ENCODE measurements around the gene GTPBP6.
"Not testable (repeated sequence)": the region's sequence is repeated elsewhere in the genome, so short reads cannot be mapped to it uniquely, and the experiment has no call there.

GTPBP6 gene

DNA sequence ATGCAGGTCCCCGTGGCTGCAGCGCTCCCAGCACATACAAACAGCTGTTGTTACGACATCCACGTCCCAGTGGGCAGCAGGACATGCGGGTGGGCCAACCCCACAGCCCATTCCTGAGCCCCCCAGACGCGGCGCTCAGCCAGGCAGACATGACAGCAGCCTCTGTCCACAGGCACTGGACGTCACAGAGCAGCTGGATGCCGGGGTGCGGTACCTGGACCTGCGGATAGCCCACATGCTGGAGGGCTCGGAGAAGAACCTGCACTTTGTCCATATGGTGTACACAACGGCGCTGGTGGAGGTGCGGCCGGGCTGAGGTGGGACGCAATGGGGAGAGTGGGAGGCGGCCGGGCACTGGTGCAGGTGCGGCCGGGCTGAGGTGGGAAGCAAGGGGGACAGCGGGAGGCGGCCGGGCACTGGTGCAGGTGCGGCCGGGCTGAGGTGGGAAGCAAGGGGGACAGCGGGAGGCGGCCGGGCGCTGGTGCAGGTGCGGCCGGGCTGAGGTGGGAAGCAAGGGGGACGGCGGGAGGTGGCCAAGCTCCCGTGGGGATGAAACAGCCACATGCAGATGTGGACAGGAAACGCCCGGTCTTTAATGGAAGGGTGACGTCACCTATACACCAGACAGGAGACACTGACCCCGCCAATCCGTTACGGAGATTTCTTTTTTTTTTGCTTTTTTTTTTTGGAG is 28.0 kb downstream of the GTPBP6 start:
- no peak for DNase-seq

DNA sequence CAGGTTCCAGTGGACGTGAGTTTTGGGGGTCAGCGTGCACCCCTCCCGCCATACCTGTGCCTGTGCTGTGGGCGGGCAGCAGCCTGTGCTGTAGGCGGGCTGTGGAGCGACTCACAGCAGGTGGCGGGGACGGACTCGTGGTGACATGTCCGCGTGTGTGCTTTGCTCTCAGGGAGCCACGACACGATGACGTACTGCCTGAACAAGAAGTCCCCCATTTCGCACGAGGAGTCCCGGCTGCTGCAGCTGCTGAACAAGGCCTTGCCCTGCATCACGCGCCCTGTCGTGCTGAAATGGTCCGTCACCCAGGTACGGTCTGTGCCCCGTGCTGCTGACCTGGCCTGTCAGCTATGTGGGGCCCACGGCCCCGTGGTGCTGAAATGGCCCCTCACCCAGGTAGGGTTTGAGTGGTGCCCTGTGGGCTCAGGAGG is 30.0 kb downstream of the GTPBP6 start:
- DNase-seq = no peak

DNA sequence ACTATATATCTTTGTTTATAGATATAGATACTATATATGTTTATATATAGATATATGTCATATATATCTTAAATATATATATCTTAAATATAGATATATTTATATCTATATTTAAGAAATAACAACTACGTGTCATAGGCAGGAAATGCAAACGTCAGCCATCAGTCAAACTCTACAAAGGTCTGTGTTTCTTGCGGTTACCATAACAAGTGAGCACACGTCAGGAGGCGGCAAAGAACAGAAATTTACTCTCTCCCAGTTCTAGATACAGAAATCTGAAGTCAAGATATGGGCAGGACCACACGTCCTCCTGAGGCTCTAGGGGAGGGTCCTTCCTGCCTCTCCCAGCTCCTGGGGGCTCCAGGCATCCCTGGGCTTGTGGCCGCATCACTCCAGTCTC is 30.9 kb downstream of the GTPBP6 start:
- no peak for DNase-seq

DNA sequence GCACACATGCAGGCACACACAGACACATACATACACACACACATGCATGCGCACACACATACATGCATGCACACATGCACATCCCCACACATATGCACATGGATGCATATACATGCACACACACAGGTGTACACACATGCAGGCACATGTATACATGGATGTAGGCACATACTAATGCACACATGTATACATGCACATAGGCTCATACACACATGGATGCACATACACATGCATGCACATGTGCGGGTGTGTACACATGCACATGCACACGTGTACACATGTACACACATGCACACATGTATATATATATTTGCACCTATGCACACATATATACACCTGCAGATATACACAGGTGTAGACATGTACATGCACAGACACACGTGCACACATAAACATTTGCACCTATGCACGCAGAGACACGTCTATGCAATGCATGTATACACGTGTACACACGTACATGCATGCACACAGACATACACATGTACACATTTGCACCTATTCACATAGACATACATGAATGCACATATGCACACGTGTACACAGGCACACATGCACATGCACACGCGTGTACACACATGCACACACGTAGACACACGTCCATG is 33.4 kb downstream of the GTPBP6 start:
- DNase-seq = no peak

DNA sequence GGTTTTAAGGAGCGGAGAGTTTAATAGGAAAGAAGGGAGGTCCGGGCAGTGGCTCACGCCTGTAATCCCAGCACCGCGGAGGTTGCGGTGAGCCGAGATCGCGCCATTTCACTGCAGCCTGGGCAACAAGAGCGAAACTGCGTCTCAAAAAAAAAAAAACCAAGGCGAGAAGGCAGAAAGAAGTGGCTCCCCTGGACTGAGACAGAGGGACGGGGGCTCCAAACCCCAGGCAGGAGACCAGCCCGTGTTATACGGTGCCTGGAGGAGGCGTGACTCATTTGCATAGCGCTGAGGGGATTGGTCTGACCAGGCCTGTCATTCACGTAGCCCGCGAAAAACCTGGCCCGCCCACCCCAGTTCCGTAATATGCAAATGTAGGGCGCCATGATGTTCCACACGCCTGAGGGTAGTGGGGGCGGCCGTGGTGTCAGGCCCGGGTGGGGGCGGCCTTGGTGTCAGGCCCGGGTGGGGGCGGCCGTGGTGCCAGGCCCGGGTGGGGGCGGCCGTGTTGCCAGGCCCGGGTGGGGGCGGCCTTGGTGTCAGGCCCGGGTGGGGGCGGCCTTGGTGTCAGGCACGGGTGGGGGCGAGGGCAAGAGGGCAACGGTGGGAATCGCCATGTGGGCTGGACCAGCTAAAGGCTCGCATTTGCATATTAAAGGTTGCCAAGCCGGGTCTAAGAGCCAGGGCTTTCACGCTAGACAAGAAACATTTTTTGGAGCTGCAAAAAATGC is 35.3 kb downstream of the GTPBP6 start:
- no peak for DNase-seq

DNA sequence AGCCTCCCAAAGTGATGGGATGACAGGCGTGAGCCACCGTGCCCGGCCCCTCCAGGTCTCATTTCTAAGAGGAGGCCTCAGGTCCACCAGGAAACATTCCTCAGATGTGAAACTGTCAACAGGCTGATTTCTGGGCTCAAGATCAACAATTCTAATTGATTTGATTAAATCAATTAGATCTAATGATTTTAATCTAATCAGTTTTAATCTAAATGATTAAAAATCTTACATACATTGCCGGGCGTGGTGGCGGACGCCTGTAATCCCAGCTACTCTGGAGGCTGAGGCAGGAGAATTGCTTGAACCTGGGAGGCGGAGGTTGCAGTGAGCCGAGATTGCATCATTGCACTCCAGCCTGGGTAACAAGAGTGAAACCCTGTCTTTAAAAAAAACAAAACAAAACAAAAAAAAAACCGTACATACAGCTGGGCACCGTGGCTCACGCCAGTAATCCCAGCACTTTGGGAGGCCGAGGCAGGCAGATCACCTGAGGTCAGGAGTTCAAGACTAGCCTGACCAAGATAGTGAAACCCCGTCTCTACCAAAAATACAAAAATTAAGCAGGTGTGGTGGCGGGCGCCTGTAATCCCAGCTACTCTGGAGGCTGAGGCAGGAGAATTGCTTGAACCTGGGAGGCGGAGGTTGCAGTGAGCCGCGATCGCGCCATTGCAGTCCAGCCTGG is 36.5 kb downstream of the GTPBP6 start:
- not testable (repeated sequence) for DNase-seq

DNA sequence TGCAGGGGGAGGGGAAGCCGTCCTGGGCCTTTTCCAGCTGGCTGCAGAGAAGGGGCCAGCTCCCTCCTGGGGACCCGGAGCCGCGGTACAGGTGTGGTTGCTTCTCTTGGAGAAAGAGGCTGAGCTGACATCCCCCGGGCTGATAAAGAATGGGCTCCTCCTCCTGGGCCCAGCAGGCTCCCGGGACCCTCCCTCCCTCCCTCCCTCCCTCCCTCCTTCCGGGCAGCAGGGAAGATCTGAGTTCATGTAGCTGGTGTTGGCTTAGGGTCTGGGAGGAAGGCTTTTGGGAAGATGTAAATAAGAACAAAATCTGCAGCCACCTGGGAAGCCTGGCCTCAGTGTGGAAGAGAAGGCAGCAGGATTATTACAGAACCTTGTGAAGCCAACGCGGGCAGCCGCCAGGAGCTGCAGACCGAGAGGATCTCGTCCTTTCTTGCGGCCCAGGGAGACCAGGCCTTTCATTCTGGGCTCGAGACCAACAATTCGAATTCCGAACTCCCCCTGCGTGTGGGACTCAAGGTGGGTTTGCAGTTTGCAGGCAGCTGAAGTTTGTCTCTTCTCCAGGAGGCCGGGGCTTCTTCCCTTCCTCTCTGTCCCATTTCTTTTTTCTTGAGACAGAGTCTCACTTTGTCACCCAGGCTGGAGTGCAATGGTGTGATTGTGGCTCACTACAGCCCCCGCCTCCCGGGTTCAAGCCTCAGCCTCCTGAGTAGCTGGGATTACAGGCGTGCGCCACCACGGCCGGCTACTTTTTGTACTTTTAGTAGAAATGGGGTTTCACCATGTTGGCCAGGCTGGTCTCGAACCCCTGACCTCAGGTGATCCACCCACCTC is 37.2 kb downstream of the GTPBP6 start, which contains the start of gene PLCXD1:
PLCXD1 (plus strand) TSS at position 216 of the 834 bp plus-strand sequence. CDS start 2,807 bp downstream, outside the sequence.
- DNase-seq = no peak

DNA sequence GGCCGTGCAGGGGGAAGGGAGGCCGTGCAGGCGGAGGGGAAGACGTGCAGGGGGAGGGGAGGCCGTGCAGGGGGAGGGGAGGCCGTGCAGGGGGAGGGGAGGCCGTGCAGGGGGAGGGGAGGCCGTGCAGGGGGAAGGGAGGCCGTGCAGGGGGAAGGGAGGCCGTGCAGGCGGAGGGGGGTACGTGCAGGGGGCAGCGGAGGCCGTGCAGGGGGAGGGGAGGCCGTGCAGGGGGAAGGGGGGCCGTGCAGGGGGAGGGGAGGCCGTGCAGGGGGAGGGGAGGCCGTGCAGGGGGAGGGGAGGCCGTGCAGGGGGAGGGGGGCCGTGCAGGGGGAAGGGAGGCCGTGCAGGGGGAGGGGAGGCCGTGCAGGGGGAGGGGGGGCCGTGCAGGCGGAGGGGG is 37.9 kb downstream of the GTPBP6 start:
- not testable (repeated sequence) for DNase-seq

DNA sequence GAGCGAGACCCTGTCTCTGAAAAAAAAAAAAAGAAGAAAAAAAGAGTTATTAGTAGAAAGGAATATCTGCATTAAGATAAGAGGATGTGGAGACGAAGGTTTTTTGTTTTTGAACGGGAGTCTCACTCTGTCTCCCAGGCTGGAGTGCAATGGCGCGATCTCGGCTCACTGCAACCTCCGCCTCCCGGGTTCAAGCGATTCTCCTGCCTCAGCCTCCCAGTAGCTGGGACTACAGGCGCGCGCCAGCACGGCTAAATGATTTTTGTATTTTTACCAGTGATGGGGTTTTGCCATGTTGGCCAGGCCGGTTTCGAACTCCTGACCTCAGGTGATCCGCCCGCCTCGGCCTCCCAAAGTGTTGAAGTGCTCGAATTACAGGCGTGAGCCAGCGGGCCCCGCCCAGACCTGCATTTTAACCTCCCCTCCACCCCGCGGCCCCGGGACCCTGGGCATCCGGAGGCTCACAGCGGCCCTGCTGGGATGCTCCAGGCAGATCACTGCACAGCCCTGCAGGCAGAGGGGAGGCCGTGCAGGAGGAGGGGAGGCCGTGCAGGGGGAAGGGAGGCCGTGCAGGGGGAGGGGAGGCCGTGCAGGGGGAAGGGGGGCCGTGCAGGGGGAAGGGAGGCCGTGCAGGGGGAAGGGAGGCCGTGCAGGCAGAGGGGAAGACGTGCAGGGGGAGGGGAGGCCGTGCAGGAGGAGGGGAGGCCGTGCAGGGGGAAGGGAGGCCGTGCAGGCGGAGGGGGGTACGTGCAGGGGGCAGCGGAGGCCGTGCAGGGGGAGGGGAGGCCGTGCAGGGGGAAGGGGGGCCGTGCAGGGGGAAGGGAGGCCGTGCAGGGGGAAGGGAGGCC is 38.6 kb downstream of the GTPBP6 start:
- DNase-seq = not testable (repeated sequence)

DNA sequence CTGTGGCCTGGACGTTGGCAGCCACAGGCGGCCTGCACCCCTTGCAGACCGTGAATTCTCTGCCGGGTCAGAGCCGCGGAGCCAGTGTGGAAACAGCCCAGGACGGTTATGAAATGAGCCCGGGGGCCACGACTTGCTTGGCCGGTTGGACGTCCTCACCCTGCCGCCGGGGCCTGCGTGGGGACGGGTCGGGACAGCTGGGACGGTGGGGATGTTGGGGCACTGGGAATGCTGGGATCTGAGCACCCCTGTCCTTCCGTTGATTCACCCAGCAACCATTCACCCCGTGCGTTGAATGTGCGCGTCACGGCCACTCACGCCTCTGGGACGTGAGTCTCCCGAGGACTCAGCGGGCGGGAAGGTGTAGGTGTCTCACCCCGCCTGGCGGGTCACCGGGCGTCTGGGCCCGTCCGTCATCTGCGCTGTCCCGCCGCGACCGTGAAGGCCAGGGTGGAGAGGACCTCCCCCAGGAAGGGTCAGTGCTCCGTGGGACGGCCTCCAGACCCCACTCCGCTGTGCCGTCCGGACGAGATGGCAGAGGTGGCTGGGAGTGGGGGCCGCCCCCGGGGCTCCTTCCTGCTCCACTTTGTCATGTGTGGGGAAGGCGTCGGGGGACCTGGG is 41.9 kb downstream of the GTPBP6 start:
- no peak for DNase-seq

DNA sequence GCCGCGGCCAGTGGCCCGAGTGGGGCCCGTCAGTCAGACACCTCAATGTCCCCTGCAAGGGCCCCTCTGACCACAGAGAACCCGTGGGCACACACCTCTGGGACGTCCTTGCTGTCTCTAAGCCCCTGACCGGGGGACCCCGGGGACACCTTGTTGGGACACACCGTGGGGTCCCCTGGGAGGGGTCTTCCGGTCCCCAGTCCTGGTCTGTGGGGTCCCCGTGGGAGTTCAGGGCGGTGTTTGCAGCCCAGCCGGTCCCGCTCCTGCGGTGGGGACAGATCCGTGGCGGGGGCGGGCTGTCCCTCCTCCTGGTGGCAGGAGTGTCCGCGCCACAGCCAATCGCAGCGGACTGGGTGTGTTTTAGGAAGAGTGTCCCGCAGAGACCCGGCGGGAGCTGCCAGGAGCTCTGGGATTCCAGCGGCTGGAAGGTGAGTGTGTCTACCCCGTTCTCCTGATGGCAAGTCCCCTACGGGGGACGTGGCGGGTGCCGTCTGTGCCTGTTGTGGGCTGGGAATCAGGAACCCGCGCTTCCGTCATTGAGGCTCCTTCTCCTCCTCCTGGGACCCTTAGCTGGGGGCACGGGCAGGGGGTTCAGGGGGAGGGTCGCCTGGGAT is 42.5 kb downstream of the GTPBP6 start:
- DNase-seq = no peak

DNA sequence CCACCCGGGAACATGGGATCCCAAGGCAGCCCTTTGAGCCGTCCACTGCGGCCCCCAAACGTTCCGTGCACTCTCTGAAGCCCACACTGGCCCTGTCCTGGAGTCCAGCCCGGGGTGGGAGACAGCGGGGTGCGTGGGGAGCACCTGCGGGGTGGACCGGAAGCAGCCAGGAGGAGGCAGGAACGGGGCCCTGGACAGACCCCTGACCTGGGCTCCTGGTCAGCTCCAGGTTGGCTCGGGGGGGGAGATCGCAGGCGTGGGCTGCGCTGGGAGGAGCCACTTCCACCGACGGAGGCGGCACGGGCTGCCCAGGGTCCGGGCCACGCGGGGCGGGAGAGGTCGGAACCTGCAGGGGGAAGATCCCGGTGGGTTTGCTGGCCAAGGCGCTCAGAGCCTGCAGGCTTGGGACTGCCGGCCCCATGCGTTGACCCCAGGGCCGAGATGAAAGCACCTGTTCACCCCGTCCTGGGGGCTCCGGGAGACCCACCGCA is 43.1 kb downstream of the GTPBP6 start:
- no peak for DNase-seq

DNA sequence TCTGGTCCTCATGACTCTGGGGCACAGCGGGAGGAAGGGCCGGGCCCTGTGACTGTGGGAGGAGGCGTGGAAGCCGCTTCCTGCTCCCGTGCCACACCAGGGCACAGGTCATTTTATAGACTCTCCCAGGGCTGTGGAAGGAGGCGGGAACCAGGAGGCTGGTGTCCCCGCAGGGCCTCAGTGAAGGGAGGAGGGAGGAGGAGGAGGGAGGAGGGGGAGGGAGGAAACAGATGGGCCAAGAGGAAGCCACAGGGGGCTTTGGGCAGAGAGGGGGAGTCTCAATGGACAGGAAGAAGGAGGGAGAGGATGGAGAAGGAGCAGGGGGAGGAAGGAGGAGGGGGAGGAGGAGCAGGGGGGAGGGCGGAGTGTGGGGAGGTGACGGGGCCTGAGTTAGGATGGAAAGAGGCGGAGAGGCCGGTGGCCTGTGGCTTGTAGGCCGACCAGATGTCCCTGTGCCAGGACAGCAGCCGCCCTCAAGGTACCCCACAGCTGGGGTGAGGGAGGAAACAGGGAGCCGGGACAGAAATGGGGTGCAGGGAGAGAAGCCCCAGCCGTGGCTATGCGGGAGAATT is 43.6 kb downstream of the GTPBP6 start:
- DNase-seq = no peak

DNA sequence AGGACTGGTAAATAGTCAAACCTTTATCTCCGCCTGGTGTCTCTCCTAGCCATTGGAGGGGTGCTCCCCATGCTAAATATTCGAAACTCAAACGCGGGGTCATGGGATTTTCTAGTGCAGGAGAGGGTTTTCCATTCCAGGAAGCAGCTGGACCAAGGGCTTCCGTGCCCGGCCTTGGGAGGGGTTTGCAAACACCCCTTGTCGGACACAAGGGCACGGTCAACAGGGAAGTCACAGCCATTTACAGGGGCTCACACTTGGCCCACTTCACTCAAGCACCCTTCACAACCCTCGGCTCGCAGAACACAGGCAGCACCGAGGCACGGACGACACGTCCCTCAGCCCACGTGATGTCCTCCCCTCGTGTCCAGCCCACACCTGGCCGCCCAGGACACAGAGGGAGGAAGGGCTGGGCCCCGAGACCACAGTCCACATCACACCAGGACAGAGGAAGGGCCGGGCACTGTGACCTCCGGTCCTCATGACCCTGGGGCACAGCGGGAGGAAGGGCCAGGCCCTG is 47.7 kb downstream of the GTPBP6 start:
- no peak for DNase-seq

DNA sequence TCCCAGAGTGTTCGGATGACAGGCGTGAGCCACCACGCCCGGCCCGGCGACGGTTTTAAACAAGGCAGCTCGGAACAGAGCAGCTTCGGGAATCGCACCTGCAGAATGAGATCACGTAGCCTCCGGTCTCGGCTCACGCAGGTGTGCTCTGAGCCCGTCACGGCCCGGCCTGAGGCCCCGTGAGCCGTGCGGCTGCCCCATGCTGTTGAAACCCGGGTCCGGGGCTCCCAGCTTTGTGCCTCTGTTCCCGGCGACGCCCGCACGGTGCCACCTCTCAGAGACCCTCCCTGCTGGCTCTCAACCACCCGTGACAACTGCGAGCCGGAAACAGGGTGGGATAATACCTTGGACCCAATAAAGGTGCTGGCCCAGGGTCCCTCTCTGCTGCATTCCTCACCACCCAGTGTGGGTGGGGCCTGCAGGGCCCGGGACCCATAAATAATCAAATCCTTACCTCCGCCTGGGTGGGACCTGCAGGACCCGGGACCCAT is 50.8 kb downstream of the GTPBP6 start:
- DNase-seq = no peak

DNA sequence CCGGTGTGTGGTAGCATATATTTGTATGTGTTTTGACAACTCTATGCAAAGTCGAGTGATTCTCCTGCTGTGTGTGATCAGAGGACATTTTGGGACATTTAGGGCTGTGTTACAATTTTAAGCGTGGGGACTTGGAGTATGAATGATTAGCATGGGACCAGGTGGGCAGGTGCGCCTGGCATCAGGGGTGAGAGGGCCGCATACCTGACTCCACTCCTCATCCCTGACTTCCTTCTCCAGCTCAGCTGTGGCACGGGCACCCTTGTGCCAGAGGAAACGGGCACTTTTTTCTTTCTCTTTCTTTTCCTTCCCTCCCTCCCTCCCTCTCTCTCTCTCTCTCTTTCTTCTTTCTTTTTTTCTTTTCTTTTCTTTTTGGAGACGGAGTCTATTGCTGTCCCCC is 53.1 kb downstream of the GTPBP6 start:
- DNase-seq = no peak

DNA sequence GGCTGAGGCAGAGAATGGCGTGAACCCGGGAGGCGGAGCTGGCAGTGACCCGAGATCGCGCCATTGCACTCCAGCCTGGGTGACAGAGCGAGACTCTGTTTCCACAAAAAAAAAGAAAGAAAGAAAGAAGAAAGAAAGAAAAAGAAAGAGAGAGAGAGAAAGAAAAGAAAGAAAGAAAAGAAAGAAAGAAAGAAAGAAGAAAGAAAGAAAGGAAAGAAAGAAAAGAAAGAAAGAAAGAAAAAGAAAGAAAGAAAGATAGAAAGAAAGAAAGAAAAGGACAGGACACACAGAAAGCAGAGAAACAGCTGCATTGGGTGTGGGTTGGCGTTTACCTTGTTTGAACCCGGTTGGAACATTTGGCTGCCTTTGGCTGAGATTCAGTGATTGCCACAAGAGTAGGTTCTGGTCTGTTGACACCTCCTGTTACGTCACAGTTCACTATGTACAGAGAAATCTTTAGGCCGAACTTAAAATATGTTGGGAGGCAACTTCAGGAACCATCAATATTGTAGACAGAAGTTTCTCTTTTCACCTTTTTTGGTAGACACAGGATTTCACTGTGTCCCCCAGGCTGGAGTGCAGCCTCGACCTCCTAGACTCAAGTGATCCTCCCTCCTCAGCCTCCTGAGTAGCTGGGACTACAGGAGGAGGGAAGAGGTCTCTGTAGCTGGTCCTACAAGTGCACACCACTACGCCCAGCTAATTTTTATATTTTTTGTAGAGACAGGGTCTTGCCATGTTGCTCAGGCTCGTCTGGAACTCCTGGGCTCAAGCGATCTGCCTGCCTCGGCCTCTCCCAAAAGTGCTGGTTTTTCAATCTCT is 53.8 kb downstream of the GTPBP6 start:
- no peak for DNase-seq

DNA sequence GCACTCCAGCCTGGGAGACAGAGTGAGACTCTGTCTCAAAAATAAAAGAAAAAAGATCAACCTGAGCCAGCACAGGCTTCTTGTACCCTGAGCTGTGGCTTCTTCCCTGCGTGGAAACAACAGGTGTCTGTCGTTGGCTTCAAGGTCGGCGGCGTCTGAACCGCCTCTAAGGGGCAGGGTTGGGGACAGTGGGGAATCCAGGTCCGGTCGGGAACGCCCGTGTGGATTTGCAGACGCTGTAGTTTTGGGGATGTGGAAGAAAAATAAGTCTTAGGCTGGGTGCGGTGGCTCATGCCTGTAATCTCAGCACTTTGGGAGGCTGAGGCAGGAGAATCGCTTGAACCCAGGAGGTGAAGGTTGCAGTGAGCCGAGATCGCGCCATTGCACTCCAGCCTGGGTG is 54.6 kb downstream of the GTPBP6 start:
- DNase-seq = not testable (repeated sequence)

All from DMS 273 treated with DMSO at 0.1 percent for 48 hours (cell line).